Loucy (cell line): ENCODE data around the gene HABP4.

Source experiments
- EZH2phosphoT487 ChIP-seq: fragments of 200-600 bp; IDR thresholded peaks from 2 replicates; pipeline ENCODE4 v1.6.1; 2018; ENCODE audit warnings: antibody characterized with exemption, mild to moderate bottlenecking, moderate library complexity, borderline replicate concordance
- TF ChIP-seq, protein P1 (sequence below): fragments of 200-600 bp; sonication (generic); conservative IDR thresholded peaks from 2 replicates; pipeline ENCODE4 v1.5.1; 2014; ENCODE audit warnings: mild to moderate bottlenecking, antibody characterized with exemption, low read length

DNA sequence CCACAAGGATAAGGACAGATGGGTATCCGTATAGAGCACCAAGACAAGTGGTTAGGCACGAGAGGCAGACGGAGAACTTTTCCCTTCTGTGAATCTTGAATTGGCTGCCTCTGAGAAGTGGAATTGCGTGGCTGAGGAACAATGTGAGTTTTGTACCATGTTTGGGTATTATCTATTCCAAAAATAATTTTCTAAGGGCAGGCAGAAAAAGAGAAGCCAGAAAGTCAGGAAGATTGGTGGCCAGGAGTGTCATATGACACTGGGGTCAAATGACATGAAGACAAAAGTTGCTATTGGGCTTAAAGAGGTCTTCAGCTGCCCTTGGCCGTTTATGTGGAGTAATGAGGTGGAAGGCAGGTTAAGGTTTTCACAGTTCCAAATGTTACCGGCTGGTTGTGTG is 14.5 kb downstream of the HABP4 start:
- TF ChIP-seq, protein P1, sequence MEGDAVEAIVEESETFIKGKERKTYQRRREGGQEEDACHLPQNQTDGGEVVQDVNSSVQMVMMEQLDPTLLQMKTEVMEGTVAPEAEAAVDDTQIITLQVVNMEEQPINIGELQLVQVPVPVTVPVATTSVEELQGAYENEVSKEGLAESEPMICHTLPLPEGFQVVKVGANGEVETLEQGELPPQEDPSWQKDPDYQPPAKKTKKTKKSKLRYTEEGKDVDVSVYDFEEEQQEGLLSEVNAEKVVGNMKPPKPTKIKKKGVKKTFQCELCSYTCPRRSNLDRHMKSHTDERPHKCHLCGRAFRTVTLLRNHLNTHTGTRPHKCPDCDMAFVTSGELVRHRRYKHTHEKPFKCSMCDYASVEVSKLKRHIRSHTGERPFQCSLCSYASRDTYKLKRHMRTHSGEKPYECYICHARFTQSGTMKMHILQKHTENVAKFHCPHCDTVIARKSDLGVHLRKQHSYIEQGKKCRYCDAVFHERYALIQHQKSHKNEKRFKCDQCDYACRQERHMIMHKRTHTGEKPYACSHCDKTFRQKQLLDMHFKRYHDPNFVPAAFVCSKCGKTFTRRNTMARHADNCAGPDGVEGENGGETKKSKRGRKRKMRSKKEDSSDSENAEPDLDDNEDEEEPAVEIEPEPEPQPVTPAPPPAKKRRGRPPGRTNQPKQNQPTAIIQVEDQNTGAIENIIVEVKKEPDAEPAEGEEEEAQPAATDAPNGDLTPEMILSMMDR = no peak
- TF ChIP-seq EZH2phosphoT487 = no peak
